HepG2 (cell line): ENCODE results near the gene DNMT1. TPM values are rescaled to one million over a fixed set of nuclear protein-coding genes. Genes with fewer than 3 reads are reported as not detected.
A peak's percentile ranks its signal among the peaks of the same experiment; 100 is the strongest.

Source experiments
- ADNP ChIP-seq: sonication (generic); formaldehyde crosslinking; IDR thresholded peaks from 2 replicates; pipeline ENCODE4 v1.4.0; 2020; ENCODE audit warnings: missing genetic modification reagents
- BCLAF1 ChIP-seq: fragments of 450-650 bp; IDR thresholded peaks from 2 replicates; pipeline ENCODE4 v1.6.1; 2017; ENCODE audit warnings: mild to moderate bottlenecking
- ESRRA ChIP-seq: sonication (generic); formaldehyde crosslinking; IDR thresholded peaks from 2 replicates; pipeline ENCODE4 v1.5.1; 2020; ENCODE audit warnings: mild to moderate bottlenecking, low read depth, missing genetic modification reagents
- FIP1L1 ChIP-seq: fragments of 200-400 bp; formaldehyde crosslinking; IDR thresholded peaks from 2 replicates; pipeline ENCODE4 v1.6.1; 2018; ENCODE audit warnings: low read depth, mild to moderate bottlenecking, low read length, moderate library complexity, borderline replicate concordance; ENCODE audit not compliant: insufficient read depth
- HDAC1 ChIP-seq: sonication (generic); formaldehyde crosslinking; IDR thresholded peaks from 2 replicates; pipeline ENCODE4 v1.5.1; 2020; ENCODE audit warnings: mild to moderate bottlenecking, missing genetic modification reagents
- KDM5A ChIP-seq: fragments of 200-600 bp; sonication (generic); IDR thresholded peaks from 2 replicates; pipeline ENCODE4 v1.7.0; 2018; ENCODE audit warnings: antibody characterized with exemption, mild to moderate bottlenecking, low read length, borderline replicate concordance
- MXD1 ChIP-seq: sonication (generic); formaldehyde crosslinking; IDR thresholded peaks from 2 replicates; pipeline ENCODE4 v1.4.0; 2020; ENCODE audit warnings: mild to moderate bottlenecking, missing genetic modification reagents
- NFAT5 ChIP-seq: sonication (generic); formaldehyde crosslinking; IDR thresholded peaks from 2 replicates; pipeline ENCODE4 v1.4.0; 2020; ENCODE audit warnings: missing genetic modification reagents
- SP140L ChIP-seq: sonication (generic); formaldehyde crosslinking; IDR thresholded peaks from 2 replicates; pipeline ENCODE4 v1.4.0; 2020; ENCODE audit warnings: missing genetic modification reagents, borderline replicate concordance
- ZNF282 ChIP-seq: fragments of 450-650 bp; IDR thresholded peaks from 2 replicates; pipeline ENCODE4 v1.6.1; 2018; ENCODE audit not compliant: partially characterized antibody
- ZNF318 ChIP-seq: sonication (generic); formaldehyde crosslinking; IDR thresholded peaks from 2 replicates; pipeline ENCODE4 v1.4.0; 2020; ENCODE audit warnings: mild to moderate bottlenecking, missing genetic modification reagents
- polyA plus RNA-seq, 8 experiments: library from polyadenylated mRNA; depleted of rRNA in 3 of 8; stranded (reverse) in 7 of 8; unstranded in 1 of 8; fragments of >200 nt; fragmentation: Illumina TruSeq in 4 of 8; extraction: Trizol in 4 of 8; gene quantifications; 2 replicates each; pipeline versions ENCODE4 v1.2.1 to v1.2.3, GENCODE V29; 2011 to 2016; ENCODE audit warnings: low read depth in 4 of 8, missing spikeins in 1 of 8, mixed read lengths in 1 of 8; ENCODE audit not compliant: insufficient read depth in 1 of 8
- total RNA-seq, 5 experiments: library from RNA; depleted of rRNA; stranded (reverse); fragments of >200 nt; fragmentation: Illumina TruSeq; extraction: Trizol; gene quantifications; 2 replicates each; pipeline ENCODE4 v1.2.3, GENCODE V29; 2016; ENCODE audit warnings: low read depth in 1 of 5

DNMT1 gene
- total and polyA plus RNA-seq, 2 of the 13 experiments (the other 11 are each of a cell fraction or from before 2014, with no cell fraction given): 31.2 to 91.1 TPM

GRCh38 chr19:10106100-10106936 is 88.4 kb downstream of the DNMT1 start, which contains the start of gene PPAN (continued):
- TF ChIP-seq NFAT5 (CRISPR knock-in tag) (peak; percentile 78; the same call in 1 of the 2 replicates), KDM5A (peak; percentile 86), BCLAF1 (no peak), ESRRA (peak; percentile 78), ZNF318 (CRISPR knock-in tag) (no peak), SP140L (no peak), MXD1 (peak; percentile 100; the same call in 1 of the 2 replicates), ADNP (CRISPR knock-in tag) (no peak), ZNF282 (no peak), FIP1L1 (no peak), HDAC1 (CRISPR knock-in tag) (peak; percentile 99)
